HCT116 (cell line): ENCODE data around the gene CERT1. TPM values are rescaled to one million over a fixed set of nuclear protein-coding genes. Genes with fewer than 3 reads are reported as not detected.

ENCODE experiments used
- ATAC-seq: fragments of 200-7000 bp; cut with Tn5 transposase; 2 replicates; pipeline ENCODE4 v1.9.1; 2020; ENCODE audit warnings: mild to moderate bottlenecking, moderate library complexity
- BruUV-seq: library from RNA; stranded (reverse); fragments of 400-500 nt; replicated peaks from 2 replicates; lab custom pipeline; 2021; lab: Mats Ljungman, UMichigan
- CTCF ChIA-PET: fragments of 300-600 bp; sonication (Branson Sonifier 250); formaldehyde crosslinking; loops from one replicate; lab custom pipeline; 2021; ENCODE audit warnings: antibody characterized with exemption; lab: Charles Lee
- POLR2A ChIA-PET: fragments of 300-600, 350-600 bp; sonication (Branson Sonifier 250); formaldehyde crosslinking; loops from one replicate; lab custom pipeline; 2021; ENCODE audit warnings: antibody characterized with exemption; lab: Charles Lee
- RAD21 ChIA-PET, 2 experiments: fragments of 300-600 bp; sonication (Branson Sonifier 250); formaldehyde crosslinking; loops; one replicate each; lab custom pipeline; 2023; ENCODE audit warnings: low total read pairs in 2 of 2; ENCODE audit not compliant: uncharacterized antibody in 2 of 2, unreplicated experiment in 2 of 2, low non-redundant PET in 1 of 2; lab: Charles Lee
- DNase-seq: peaks from one replicate; pipeline ENCODE4 v3.0.0-alpha.2; 2010; ENCODE audit warnings: low read depth, low spot score
- H2AFZ ChIP-seq: fragments of 200-600 bp; shearing (Covaris generic), sonication (generic); 2 replicates; pipeline ENCODE4 v1.6.1; 2017; ENCODE audit warnings: low read depth, mixed run types, mixed read lengths, antibody characterized with exemption, low read length; ENCODE audit not compliant: poor library complexity, severe bottlenecking
- H3K27ac ChIP-seq: 2 replicates; pipeline ENCODE4 v1.5.1; 2012; ENCODE audit warnings: low read depth, low read length
- H3K27me3 ChIP-seq: fragments of 200-600 bp; sonication (generic); 2 replicates; pipeline ENCODE4 v1.6.1; 2016; ENCODE audit warnings: mixed run types, low read length, mixed read lengths; ENCODE audit not compliant: insufficient read depth
- H3K36me3 ChIP-seq, 2 experiments: fragments of 200-500 bp in 1 of 2; fragments of 200-600 bp in 1 of 2; sonication (Bioruptor generic) in 1 of 2; sonication (generic) in 1 of 2; 2 replicates each; pipeline versions ENCODE4 v1.5.1 to v1.6.1; 2014 to 2016; ENCODE audit warnings: low read length in 2 of 2, inconsistent platforms in 1 of 2, mixed read lengths in 1 of 2, mixed run types in 1 of 2; ENCODE audit not compliant: insufficient read depth in 2 of 2, control insufficient read depth in 1 of 2
- H3K4me1 ChIP-seq, 2 experiments: fragments of 200-600 bp in 1 of 2; sonication (generic) in 1 of 2; 2 replicates each; pipeline versions ENCODE4 v1.5.1 to v1.6.1; 2012 to 2017; ENCODE audit warnings: low read length in 2 of 2, inconsistent platforms in 1 of 2, mild to moderate bottlenecking in 1 of 2, mixed read lengths in 1 of 2, mixed run types in 1 of 2, moderate library complexity in 1 of 2; ENCODE audit not compliant: insufficient read depth in 2 of 2, control insufficient read depth in 1 of 2
- H3K4me2 ChIP-seq: fragments of 200-600 bp; sonication (generic); 2 replicates; pipeline ENCODE4 v1.6.1; 2017; ENCODE audit warnings: mixed run types, low read length, mixed read lengths
- H3K4me3 ChIP-seq, 2 experiments: fragments of 200-600 bp in 1 of 2; sonication (generic) in 1 of 2; replicated peaks in 1 of 2; 2 replicates each; pipeline ENCODE4 v1.5.1; 2011 to 2016; ENCODE audit warnings: low read length in 2 of 2, control low read depth in 1 of 2, low read depth in 1 of 2, mild to moderate bottlenecking in 1 of 2, mixed read lengths in 1 of 2, mixed run types in 1 of 2
- H3K79me2 ChIP-seq: fragments of 200-600 bp; sonication (generic); 2 replicates; pipeline ENCODE4 v1.6.1; 2017; ENCODE audit warnings: mild to moderate bottlenecking, mixed run types, low read length, moderate library complexity, mixed read lengths; ENCODE audit not compliant: insufficient read depth
- H3K9ac ChIP-seq: fragments of 200-600 bp; sonication (generic); 2 replicates; pipeline ENCODE4 v1.6.1; 2016; ENCODE audit warnings: low read length, mixed read lengths
- H3K9me2 ChIP-seq: fragments of 200-600 bp; sonication (generic), shearing (Covaris generic); 2 replicates; pipeline ENCODE4 v1.6.1; 2017; ENCODE audit warnings: mixed run types, mild to moderate bottlenecking, moderate library complexity; ENCODE audit not compliant: insufficient read depth
- H3K9me3 ChIP-seq, 2 experiments: fragments of 200-500 bp in 1 of 2; fragments of 200-600 bp in 1 of 2; sonication (Bioruptor generic) in 1 of 2; sonication (generic) in 1 of 2; 2 replicates each; pipeline ENCODE4 v1.6.1; 2014 to 2017; ENCODE audit warnings: low read length in 2 of 2, mixed read lengths in 2 of 2, inconsistent platforms in 1 of 2, low read depth in 1 of 2, mild to moderate bottlenecking in 1 of 2, mixed run types in 1 of 2, moderate library complexity in 1 of 2; ENCODE audit not compliant: control insufficient read depth in 1 of 2, insufficient read depth in 1 of 2
- H4K20me1 ChIP-seq: fragments of 200-600 bp; sonication (generic), shearing (Covaris generic); 2 replicates; pipeline ENCODE4 v1.6.1; 2017; ENCODE audit warnings: mixed run types, mild to moderate bottlenecking, moderate library complexity; ENCODE audit not compliant: insufficient read depth
- CBX3 ChIP-seq: IDR thresholded peaks from 2 replicates; pipeline ENCODE4 v1.6.1; 2012; ENCODE audit warnings: low read depth
- CEBPB ChIP-seq: IDR thresholded peaks from 2 replicates; pipeline ENCODE4 v1.6.1; 2012; ENCODE audit warnings: low read depth
- CTCF ChIP-seq, 3 experiments: fragments of 200-600 bp in 1 of 3; sonication (generic) in 1 of 3; IDR thresholded peaks in 2 of 3; conservative IDR thresholded peaks in 1 of 3; 2 replicates each; pipeline ENCODE4 v1.5.1; 2012 to 2017; ENCODE audit warnings: low read depth in 2 of 3, low read length in 2 of 3, antibody characterized with exemption in 1 of 3, borderline replicate concordance in 1 of 3, control low read depth in 1 of 3, mild to moderate bottlenecking in 1 of 3, mixed read lengths in 1 of 3, mixed run types in 1 of 3, moderate library complexity in 1 of 3; ENCODE audit not compliant: insufficient read depth in 1 of 3
- ELF1 ChIP-seq: IDR thresholded peaks from 2 replicates; pipeline ENCODE4 v1.6.1; 2012; ENCODE audit warnings: low read depth, borderline replicate concordance
- EZH2 ChIP-seq: fragments of 200-600 bp; sonication (generic); IDR thresholded peaks from 2 replicates; pipeline ENCODE4 v1.6.1; 2017; ENCODE audit warnings: antibody characterized with exemption, mixed run types
- EZH2phosphoT487 ChIP-seq: fragments of 200-600 bp; IDR thresholded peaks from 2 replicates; pipeline ENCODE4 v1.6.1; 2018; ENCODE audit warnings: antibody characterized with exemption, borderline replicate concordance
- JUND ChIP-seq: IDR thresholded peaks from 2 replicates; pipeline ENCODE4 v1.6.1; 2012
- MAX ChIP-seq: IDR thresholded peaks from 2 replicates; pipeline ENCODE4 v1.6.1; 2012
- POLR2A ChIP-seq: IDR thresholded peaks from 2 replicates; pipeline ENCODE4 v1.7.0; 2011; ENCODE audit warnings: borderline replicate concordance; ENCODE audit not compliant: insufficient read depth, insufficient read length; ENCODE audit errors: extremely low read depth
- RAD21 ChIP-seq: IDR thresholded peaks from 2 replicates; pipeline ENCODE4 v1.6.1; 2012; ENCODE audit warnings: low read depth, mild to moderate bottlenecking
- REST ChIP-seq: IDR thresholded peaks from 2 replicates; pipeline ENCODE4 v1.6.1; 2012; ENCODE audit warnings: low read depth
- SIN3A ChIP-seq: IDR thresholded peaks from 2 replicates; pipeline ENCODE4 v1.6.1; 2012; ENCODE audit warnings: low read depth
- ZFX ChIP-seq: fragments of 450-650 bp; IDR thresholded peaks from 2 replicates; pipeline ENCODE4 v1.6.1; 2017
- intact Hi-C: fragments of 100-400 bp; cut with micrococcal nuclease; formaldehyde crosslinking; loops from 2 replicates; pipeline ENCODE4 v1.10.0; 2022
- total RNA-seq: library from RNA; stranded (reverse); gene quantifications from one replicate; pipeline ENCODE4 v1.2.1, GENCODE V29; 2021; ENCODE audit not compliant: unreplicated experiment

CERT1 gene
- total RNA-seq, 1 experiment from 2014 or later: 22.8 TPM

- TF ChIP-seq REST: no peak
- TF ChIP-seq CBX3: no peak
Measured at GRCh38 chr5:75466006-75466716, 45.3 kb downstream of the CERT1 start (continued).

GRCh38 chr5:75465480-75465879 lies 45.9 kb downstream of the CERT1 start:
- Histone ChIP-seq H3K4me1 (no peaks in the 10 kb centered on the region), H3K9me2 (no peaks in the 10 kb centered on the region), H3K36me3 (no peaks in the 10 kb centered on the region), H4K20me1 (no peaks in the 10 kb centered on the region), H3K9me3 (peaks cover 4 to 5% of the 10 kb centered on the region in 2 experiments; a peak in 1 of 4 replicates), H3K4me2 (no peak overlapping the region), H3K27ac (no peak overlapping the region), H3K9ac (no peak overlapping the region), H2AFZ (no peak overlapping the region), H3K4me3 (no peak overlapping the region), H3K79me2 (peaks cover 11% of the 10 kb centered on the region), H3K27me3 (no peaks in the 10 kb centered on the region)
- TF ChIP-seq SIN3A (no peak), CTCF (IDR thresholded peaks at IDR 0.05 in 2 of 3, conservative IDR thresholded peaks at IDR 0.05 in 1 of 3; ENCODE audit: borderline replicate concordance in 1 of 3, insufficient read depth in 1 of 3, low read depth in 2 of 3, low read length in 2 of 3) (no peak), EZH2phosphoT487 (no peak), REST (no peak), CEBPB (no peak), POLR2A (no peak), JUND (no peak), RAD21 (no peak), ELF1 (no peak), EZH2 (no peak), MAX (no peak), ZFX (no peak), CBX3 (no peak)
- ChIA-PET POLR2A (no interaction called here), CTCF (no interaction called here), RAD21 (interaction anchor here in 1 of 2 experiments (0.6 kb wide), 1 partner anchor 92 kb away, joined by 3 read pairs; no protein-coding TSS in a partner anchor)
- intact Hi-C loops: no loop called here
- ATAC-seq (no peak), DNase-seq (no peak)
- BruUV-seq: no TSS peak
